Stimulated activated naive CD8-positive, alpha-beta T cell treated with anti-CD3 and anti-CD28 coated beads, Interleukin-15, amount 100 ng/mL, for 72 hours (primary cell): Measurements from ENCODE around the gene VPS26B.
"Not testable (repeated sequence)": the region's sequence is repeated elsewhere in the genome, so short reads cannot be mapped to it uniquely, and the experiment has no call there.

Source experiments
- ATAC-seq: fragments of 150-1000 bp; cut with Tn5 transposase; 2 replicates; pipeline ENCODE4 v1.10.0; 2021; ENCODE audit warnings: mild to moderate bottlenecking, moderate library complexity
- DNase-seq, 2 donors: peaks; one replicate each; pipeline ENCODE4 v3.0.0; 2021 to 2022
- H3K27ac Mint-ChIP-seq, 2 donors: one replicate each; pipeline ENCODE4 v1.8.0; 2022; ENCODE audit warnings: mild to moderate bottlenecking in 2 of 2, mixed read lengths in 2 of 2, moderate library complexity in 2 of 2
- H3K27me3 Mint-ChIP-seq: one replicate; pipeline ENCODE4 v1.8.0; 2022; ENCODE audit warnings: mixed read lengths
- H3K4me1 Mint-ChIP-seq: one replicate; pipeline ENCODE4 v1.8.0; 2022; ENCODE audit warnings: mild to moderate bottlenecking, mixed read lengths
- H3K4me3 Mint-ChIP-seq, 2 donors: one replicate each; pipeline ENCODE4 v1.8.0; 2022; ENCODE audit warnings: mild to moderate bottlenecking in 2 of 2, mixed read lengths in 2 of 2, moderate library complexity in 1 of 2
- H3K9me3 Mint-ChIP-seq, 2 donors: one replicate each; pipeline ENCODE4 v1.8.0; 2022; ENCODE audit warnings: mixed read lengths in 2 of 2

The VPS26B gene

GRCh38 chr11:134223836-134224709 lies at the start of gene VPS26B, which contains the start of gene NCAPD3:
TSS of gene VPS26B (plus strand) at chr11:134224671. CDS start at chr11:134225123, 452 bp downstream.
TSS of gene NCAPD3 (minus strand) at chr11:134223967. CDS start at chr11:134223926, 41 bp downstream.
- Mint-ChIP-seq H3K27ac (peak within 1 kb of the TSS; percentile 98 to 99), H3K4me1 (peaks cover 68% of the 10 kb centered on the region), H3K4me3 (peak within 1 kb of the TSS; percentile 95 to 100), H3K9me3 (no peaks in the 10 kb centered on the region), H3K27me3 (no peaks in the 10 kb centered on the region)
- DNase-seq (peak; percentile 94 to 96), ATAC-seq (peak; percentile 85)

- ATAC-seq (no peak), DNase-seq (no peak)
- Mint-ChIP-seq H3K4me1 (no peaks in the 10 kb centered on the region), H3K27me3 (no peaks in the 10 kb centered on the region), H3K27ac (no peak overlapping the region), H3K9me3 (no peaks in the 10 kb centered on the region), H3K4me3 (no peak overlapping the region)
Measured at GRCh38 chr11:134176284-134176683, 48.2 kb upstream of the VPS26B start.

- no peaks in the 10 kb centered on the region for H3K4me1 Mint-ChIP-seq
- DNase-seq (no peak), ATAC-seq (no peak)
- no peaks in the 10 kb centered on the region for H3K9me3 Mint-ChIP-seq
- no peak overlapping the region for H3K4me3 Mint-ChIP-seq
- H3K27ac Mint-ChIP-seq: no peak overlapping the region
- H3K27me3 Mint-ChIP-seq: no peaks in the 10 kb centered on the region
Measured at GRCh38 chr11:134178032-134178674, 46.3 kb upstream of the VPS26B start.

DNA sequence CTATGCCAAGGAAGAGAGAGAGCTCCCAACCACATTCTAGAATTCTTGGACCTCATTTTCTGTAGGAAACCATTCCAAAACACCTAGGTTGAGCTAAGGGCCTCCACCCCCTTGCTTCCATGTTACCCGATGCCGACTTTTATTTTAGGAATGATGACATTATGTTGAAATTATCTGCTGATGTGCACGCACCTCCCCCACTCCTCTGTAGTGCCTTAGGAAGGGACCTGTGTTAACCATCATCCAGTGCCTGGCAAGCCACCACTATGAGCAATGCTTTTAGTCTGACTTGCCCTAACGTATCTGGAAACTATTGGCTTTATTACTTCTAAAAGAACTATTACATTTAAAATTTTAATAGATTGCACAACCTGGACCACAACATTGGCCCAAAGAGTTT lies 42.8 kb upstream of the VPS26B start:
- H3K9me3 Mint-ChIP-seq: no peaks in the 10 kb centered on the region
- no peaks in the 10 kb centered on the region for H3K4me1 Mint-ChIP-seq
- no peak overlapping the region for H3K27ac Mint-ChIP-seq
- no peaks in the 10 kb centered on the region for H3K27me3 Mint-ChIP-seq
- H3K4me3 Mint-ChIP-seq: no peak overlapping the region
- ATAC-seq (no peak), DNase-seq (no peak)

DNA sequence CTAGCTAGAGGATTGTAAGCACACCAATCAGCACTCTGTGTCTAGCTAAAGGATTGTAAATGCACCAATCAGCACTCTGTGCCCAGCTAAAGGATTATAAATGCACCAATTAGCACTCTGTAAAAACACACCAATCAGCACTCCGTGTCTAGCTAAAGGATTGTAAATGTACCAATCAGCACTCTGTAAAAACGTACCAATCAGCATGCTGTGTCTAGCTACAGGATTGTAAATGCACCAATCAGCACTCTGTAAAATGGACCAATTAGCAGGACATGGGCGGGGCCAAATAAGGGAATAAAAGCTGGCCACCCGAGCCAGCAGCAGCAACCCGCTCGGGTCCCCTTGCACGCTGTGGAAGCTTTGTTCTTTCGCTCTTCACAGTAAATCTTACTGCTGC lies 36.4 kb upstream of the VPS26B start:
- not testable (repeated sequence) for H3K9me3 Mint-ChIP-seq, H3K4me1 Mint-ChIP-seq, H3K27ac Mint-ChIP-seq, DNase-seq, ATAC-seq, H3K4me3 Mint-ChIP-seq, H3K27me3 Mint-ChIP-seq

GRCh38 chr11:134196756-134197155 lies 27.7 kb upstream of the VPS26B start:
- H3K4me1 Mint-ChIP-seq: no peaks in the 10 kb centered on the region
- no peak for DNase-seq
- H3K27ac Mint-ChIP-seq: peak overlapping the region in 1 of 2 donors; percentile 86
- no peaks in the 10 kb centered on the region for H3K9me3 Mint-ChIP-seq
- H3K4me3 Mint-ChIP-seq: no peak overlapping the region
- H3K27me3 Mint-ChIP-seq: no peaks in the 10 kb centered on the region
- ATAC-seq: no peak

DNA sequence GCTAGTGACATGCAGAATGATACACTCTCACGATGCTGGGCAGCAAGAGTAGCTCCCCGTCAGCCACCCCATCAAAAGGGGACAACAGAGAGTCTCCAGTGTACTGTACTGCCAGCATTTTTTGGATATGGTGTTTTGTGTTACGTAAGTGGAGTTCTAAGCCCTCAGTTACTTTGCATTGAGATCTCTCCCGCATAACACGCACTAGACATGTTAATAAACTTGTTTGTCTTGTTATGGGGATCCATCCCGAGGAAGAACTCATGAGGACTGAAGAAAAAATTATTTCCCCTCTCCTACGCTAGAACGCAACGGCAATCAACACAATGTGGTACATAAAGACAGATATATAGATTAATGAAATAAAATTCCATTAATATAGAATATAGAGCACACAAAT lies 24.9 kb upstream of the VPS26B start:
- H3K9me3 Mint-ChIP-seq: no peaks in the 10 kb centered on the region
- DNase-seq: no peak
- ATAC-seq: no peak
- H3K27me3 Mint-ChIP-seq: no peaks in the 10 kb centered on the region
- H3K4me1 Mint-ChIP-seq: no peaks in the 10 kb centered on the region
- H3K4me3 Mint-ChIP-seq: no peak overlapping the region
- H3K27ac Mint-ChIP-seq: no peak overlapping the region

DNA sequence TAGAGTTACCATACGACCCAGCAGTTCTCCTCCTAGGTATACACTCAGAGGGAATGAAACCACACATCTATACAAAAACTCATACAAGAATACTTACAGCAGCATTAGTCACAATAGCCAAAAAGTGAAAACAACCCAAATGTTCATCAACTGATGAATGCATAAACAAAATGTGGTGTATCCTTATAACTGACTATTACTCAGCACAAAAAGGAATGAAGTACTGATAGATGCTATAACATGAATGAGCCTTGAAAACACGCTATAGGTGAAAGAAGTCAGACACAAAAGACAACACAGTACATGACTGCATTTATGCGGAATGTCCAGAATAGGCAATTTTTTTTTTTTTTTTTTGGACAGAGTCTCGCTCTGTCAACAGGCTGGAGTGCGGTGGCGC lies 23.8 kb upstream of the VPS26B start:
- Mint-ChIP-seq H3K27me3 (no peaks in the 10 kb centered on the region), H3K4me3 (no peak overlapping the region), H3K27ac (no peak overlapping the region), H3K4me1 (no peaks in the 10 kb centered on the region), H3K9me3 (no peaks in the 10 kb centered on the region)
- DNase-seq (no peak), ATAC-seq (no peak)

GRCh38 chr11:134202661-134203060 lies 21.8 kb upstream of the VPS26B start:
- no peak for ATAC-seq

GRCh38 chr11:134205729-134206128 lies 18.7 kb upstream of the VPS26B start:
- no peak for ATAC-seq
- Mint-ChIP-seq H3K4me3 (no peak overlapping the region), H3K9me3 (no peaks in the 10 kb centered on the region), H3K27me3 (no peaks in the 10 kb centered on the region), H3K27ac (no peak overlapping the region), H3K4me1 (no peaks in the 10 kb centered on the region)
- DNase-seq: no peak

More at GRCh38 chr11:134202661-134203060, 21.8 kb upstream of the VPS26B start:
- no peak overlapping the region for H3K27ac Mint-ChIP-seq
- no peak for DNase-seq
- no peak overlapping the region for H3K4me3 Mint-ChIP-seq
- no peaks in the 10 kb centered on the region for H3K4me1 Mint-ChIP-seq
- H3K9me3 Mint-ChIP-seq: no peaks in the 10 kb centered on the region
- H3K27me3 Mint-ChIP-seq: no peaks in the 10 kb centered on the region

DNA sequence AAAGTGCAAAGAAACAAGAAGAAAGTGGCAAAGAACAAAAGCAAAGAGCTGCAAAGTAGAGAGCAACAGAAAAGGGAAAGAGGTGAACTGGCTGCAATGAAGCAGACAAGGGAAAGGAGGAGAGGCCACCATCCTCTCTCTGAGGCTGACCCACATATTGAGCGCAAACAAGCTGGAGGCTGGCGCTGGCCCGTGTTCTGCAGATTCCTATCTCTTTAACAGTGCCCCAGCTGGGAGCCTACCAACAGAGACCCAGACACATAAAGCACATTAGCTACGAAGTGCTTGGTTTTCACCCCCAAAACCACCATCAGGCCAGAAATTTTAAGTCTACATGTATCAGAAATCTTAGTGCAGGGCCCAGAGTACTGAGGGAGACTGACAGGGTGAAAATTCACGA lies 18.3 kb upstream of the VPS26B start:
- DNase-seq (no peak), ATAC-seq (no peak)
- Mint-ChIP-seq H3K27me3 (no peaks in the 10 kb centered on the region), H3K9me3 (no peaks in the 10 kb centered on the region), H3K27ac (no peak overlapping the region), H3K4me1 (no peaks in the 10 kb centered on the region), H3K4me3 (no peak overlapping the region)

DNA sequence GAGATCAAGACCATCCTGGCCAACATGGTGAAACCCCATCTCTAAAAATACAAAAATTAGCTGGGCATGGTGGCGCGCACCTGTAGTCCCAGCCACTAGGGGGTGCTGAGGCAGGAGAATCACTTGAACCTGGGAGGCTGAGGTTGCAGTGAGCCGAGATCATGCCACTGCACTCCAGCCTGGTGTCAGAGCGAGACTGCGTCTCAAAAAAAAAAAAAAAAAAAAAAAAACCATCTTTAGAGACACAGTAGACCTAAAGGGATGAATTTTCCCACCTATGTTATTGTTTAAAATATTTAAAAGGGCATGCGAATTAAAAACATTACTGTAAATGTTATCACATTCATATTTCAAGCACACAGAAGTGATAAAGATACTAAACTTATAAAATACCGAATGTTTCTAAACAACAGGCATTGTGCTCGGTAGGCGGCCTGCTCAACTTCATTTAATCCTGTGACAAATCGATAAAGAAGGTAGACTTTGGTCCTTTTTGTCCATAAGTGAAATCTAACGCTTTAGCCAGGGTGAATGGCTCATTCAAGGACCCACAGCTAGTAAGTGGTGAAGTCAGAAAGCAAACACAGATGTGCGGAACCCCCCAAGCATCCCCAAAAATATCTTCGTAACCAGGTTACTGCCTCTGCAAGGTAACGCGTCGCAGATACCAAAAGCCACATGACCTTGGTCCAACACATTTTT lies 16.8 kb upstream of the VPS26B start:
- H3K27ac Mint-ChIP-seq: no peak overlapping the region
- no peak overlapping the region for H3K4me3 Mint-ChIP-seq
- no peaks in the 10 kb centered on the region for H3K4me1 Mint-ChIP-seq
- H3K9me3 Mint-ChIP-seq: no peaks in the 10 kb centered on the region
- DNase-seq (peak; percentile 61 to 67), ATAC-seq (no peak)
- no peaks in the 10 kb centered on the region for H3K27me3 Mint-ChIP-seq

DNA sequence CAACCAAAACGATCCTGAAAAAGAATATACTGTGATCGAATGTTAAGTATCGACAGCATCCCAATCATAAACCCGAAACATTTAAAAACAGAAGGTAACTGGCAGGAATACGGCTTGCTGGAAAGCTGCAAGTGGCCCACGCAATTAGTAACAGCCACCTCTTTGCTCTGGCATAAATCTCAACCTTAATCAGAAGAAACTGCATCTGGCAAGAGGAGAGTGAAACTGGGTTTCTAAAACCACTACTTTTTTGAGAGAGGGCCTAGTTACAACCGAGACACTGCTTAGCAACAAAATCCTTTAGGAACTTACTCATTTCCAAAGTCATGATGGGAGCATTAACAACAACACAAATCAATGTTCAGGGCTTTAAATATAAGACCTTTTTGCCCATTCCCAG lies 8.6 kb upstream of the VPS26B start:
- Mint-ChIP-seq H3K4me3 (no peak overlapping the region), H3K9me3 (no peaks in the 10 kb centered on the region), H3K27ac (no peak overlapping the region), H3K27me3 (no peaks in the 10 kb centered on the region), H3K4me1 (peaks cover 35% of the 10 kb centered on the region)
- no peak for DNase-seq
- ATAC-seq: no peak

DNA sequence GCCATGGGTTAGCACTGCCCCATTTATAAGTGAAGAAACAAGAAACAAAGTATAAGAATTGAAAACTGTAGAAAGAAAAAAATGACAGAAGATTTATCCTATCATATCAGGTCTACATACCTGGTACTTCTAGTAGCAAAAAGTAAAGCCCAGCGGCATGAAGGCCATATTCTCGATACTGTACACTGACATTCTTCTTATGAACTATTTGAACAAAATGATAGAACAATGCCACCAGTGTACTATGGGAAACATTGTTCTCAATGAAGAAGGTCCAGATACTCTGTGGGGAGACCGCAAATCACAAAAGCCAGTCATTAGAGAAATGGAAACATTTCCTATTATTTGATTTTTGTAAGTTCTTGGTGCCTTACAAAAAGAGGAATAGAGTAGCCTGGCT lies 7.7 kb upstream of the VPS26B start:
- peaks cover 44% of the 10 kb centered on the region for H3K4me1 Mint-ChIP-seq

GRCh38 chr11:134223121-134223520 lies 1.4 kb upstream of the VPS26B start:
- no peaks in the 10 kb centered on the region for H3K9me3 Mint-ChIP-seq
- peaks cover 64% of the 10 kb centered on the region for H3K4me1 Mint-ChIP-seq
- no peaks in the 10 kb centered on the region for H3K27me3 Mint-ChIP-seq
- H3K4me3 Mint-ChIP-seq: peak overlapping the region; percentile 95 to 100
- ATAC-seq (no peak), DNase-seq (peak in 1 of 2 donors; percentile 11)
- peak overlapping the region; percentile 98 to 99 for H3K27ac Mint-ChIP-seq

More for the DNA sequence above, 7.7 kb upstream of the VPS26B start:
- DNase-seq (no peak), ATAC-seq (no peak)
- Mint-ChIP-seq H3K27ac (no peak overlapping the region), H3K27me3 (no peaks in the 10 kb centered on the region), H3K4me3 (no peak overlapping the region), H3K9me3 (no peaks in the 10 kb centered on the region)
